Activated CD4-positive, CD25-positive, alpha-beta regulatory T cell treated with anti-CD3 and anti-CD28 coated beads, Interleukin-2, amount 50 U/mL, for 16 hours (primary cell): ENCODE measurements around the gene LGR4.

Experiments
- DNase-seq: peaks from one replicate; pipeline ENCODE4 v3.0.0-alpha.2; 2020; ENCODE audit warnings: low read depth, low spot score

LGR4 gene

GRCh38 chr11:27404427-27404826 is 68.2 kb downstream of the LGR4 start:
- no peak for DNase-seq

- no peak for DNase-seq
Observed at GRCh38 chr11:27403195-27403594, 69.4 kb downstream of the LGR4 start.

- no peak for DNase-seq
Observed at GRCh38 chr11:27402450-27402849, 70.1 kb downstream of the LGR4 start.

GRCh38 chr11:27401833-27402316 is 70.7 kb downstream of the LGR4 start:
- no peak for DNase-seq

GRCh38 chr11:27401280-27401832 is 71.2 kb downstream of the LGR4 start:
- no peak for DNase-seq

GRCh38 chr11:27398400-27398770 is 74.2 kb downstream of the LGR4 start:
- DNase-seq: no peak

GRCh38 chr11:27397624-27398399 is 74.8 kb downstream of the LGR4 start:
- no peak for DNase-seq

GRCh38 chr11:27396259-27396839 is 76.2 kb downstream of the LGR4 start:
- no peak for DNase-seq

GRCh38 chr11:27395556-27396258 is 76.9 kb downstream of the LGR4 start:
- no peak for DNase-seq

- no peak for DNase-seq
Observed at GRCh38 chr11:27394781-27395228, 77.8 kb downstream of the LGR4 start.

- no peak for DNase-seq
Observed at GRCh38 chr11:27392278-27393114, 80.1 kb downstream of the LGR4 start.

GRCh38 chr11:27391331-27392015 is 81.1 kb downstream of the LGR4 start:
- no peak for DNase-seq

- no peak for DNase-seq
Observed at GRCh38 chr11:27390318-27391295, 82.0 kb downstream of the LGR4 start.

GRCh38 chr11:27388869-27389268 is 83.7 kb downstream of the LGR4 start:
- DNase-seq: no peak

GRCh38 chr11:27388001-27388400 is 84.6 kb downstream of the LGR4 start:
- DNase-seq: no peak

- no peak for DNase-seq
Observed at GRCh38 chr11:27387362-27387761, 85.2 kb downstream of the LGR4 start.

- no peak for DNase-seq
Observed at GRCh38 chr11:27386181-27386845, 86.3 kb downstream of the LGR4 start.

GRCh38 chr11:27385245-27385644 is 87.3 kb downstream of the LGR4 start:
- no peak for DNase-seq

GRCh38 chr11:27384227-27384626 is 88.4 kb downstream of the LGR4 start:
- DNase-seq: no peak
